PC-9 (cell line): Measurements from ENCODE around the gene ETV6.

Source experiments
- EZH2 ChIP-seq: fragments of 200-600 bp; sonication (generic); IDR thresholded peaks from 2 replicates; pipeline ENCODE4 v1.8.0; 2017; ENCODE audit warnings: antibody characterized with exemption, low read depth
- TF ChIP-seq, protein P1 (sequence below): fragments of 200-600 bp; sonication (generic); conservative IDR thresholded peaks from 2 replicates; pipeline ENCODE4 v1.6.1; 2017; ENCODE audit warnings: mixed run types, antibody characterized with exemption, mild to moderate bottlenecking, moderate library complexity

DNA sequence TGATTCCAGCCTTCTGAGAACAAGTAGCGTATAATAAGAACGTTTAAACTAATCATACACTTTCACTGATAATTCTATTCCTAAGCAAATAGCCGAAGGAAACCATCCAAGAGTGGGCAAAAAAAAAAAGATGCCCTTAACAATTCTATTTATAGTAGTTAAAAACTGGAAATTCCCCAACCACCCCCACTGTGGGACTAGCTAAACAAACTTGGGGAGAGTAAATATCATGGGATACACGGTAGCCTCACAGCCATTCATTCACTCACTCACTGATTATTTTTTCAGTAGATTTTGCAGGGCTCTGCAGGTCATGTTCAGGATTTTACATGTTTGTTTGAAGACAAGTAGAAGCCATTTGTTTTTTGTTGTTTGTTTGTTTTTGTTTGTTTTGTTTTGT, 197.0 kb downstream of the ETV6 start:
- TF ChIP-seq EZH2, result no peak
- TF ChIP-seq, protein P1, sequence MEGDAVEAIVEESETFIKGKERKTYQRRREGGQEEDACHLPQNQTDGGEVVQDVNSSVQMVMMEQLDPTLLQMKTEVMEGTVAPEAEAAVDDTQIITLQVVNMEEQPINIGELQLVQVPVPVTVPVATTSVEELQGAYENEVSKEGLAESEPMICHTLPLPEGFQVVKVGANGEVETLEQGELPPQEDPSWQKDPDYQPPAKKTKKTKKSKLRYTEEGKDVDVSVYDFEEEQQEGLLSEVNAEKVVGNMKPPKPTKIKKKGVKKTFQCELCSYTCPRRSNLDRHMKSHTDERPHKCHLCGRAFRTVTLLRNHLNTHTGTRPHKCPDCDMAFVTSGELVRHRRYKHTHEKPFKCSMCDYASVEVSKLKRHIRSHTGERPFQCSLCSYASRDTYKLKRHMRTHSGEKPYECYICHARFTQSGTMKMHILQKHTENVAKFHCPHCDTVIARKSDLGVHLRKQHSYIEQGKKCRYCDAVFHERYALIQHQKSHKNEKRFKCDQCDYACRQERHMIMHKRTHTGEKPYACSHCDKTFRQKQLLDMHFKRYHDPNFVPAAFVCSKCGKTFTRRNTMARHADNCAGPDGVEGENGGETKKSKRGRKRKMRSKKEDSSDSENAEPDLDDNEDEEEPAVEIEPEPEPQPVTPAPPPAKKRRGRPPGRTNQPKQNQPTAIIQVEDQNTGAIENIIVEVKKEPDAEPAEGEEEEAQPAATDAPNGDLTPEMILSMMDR, result no peak
